ENCODE results near the gene MYLK.

Gene MYLK

GRCh38 chr3:123877965-123878364 lies 6.2 kb downstream of the MYLK start:
- no peaks in the 10 kb centered on the region for H3K79me2 ChIP-seq (ENCODE audit: insufficient read depth, low read length)
- no peak overlapping the region for H3K4me3 ChIP-seq (ENCODE audit: low read depth, low read length, poor library complexity, severe bottlenecking)
- no peaks in the 10 kb centered on the region for H3F3A ChIP-seq (ENCODE audit: insufficient read depth, low read length)
- no peak overlapping the region for H3K9ac ChIP-seq (ENCODE audit: low read length)
- H3K4me1 ChIP-seq (ENCODE audit: insufficient read depth, low read length, severe bottlenecking) = peaks cover 12% of the 10 kb centered on the region
- no peaks in the 10 kb centered on the region for H4K20me1 ChIP-seq (ENCODE audit: insufficient read depth, low read length)
- H3K27ac ChIP-seq (ENCODE audit: low read depth, low read length, poor library complexity, severe bottlenecking) = no peak overlapping the region
- H3K27me3 ChIP-seq (ENCODE audit: insufficient read depth, low read length) = no peaks in the 10 kb centered on the region
- no peaks in the 10 kb centered on the region for H3K9me2 ChIP-seq (ENCODE audit: low read depth, low read length)
- no peak overlapping the region for H3K4me2 ChIP-seq (ENCODE audit: low read length)
- no peaks in the 10 kb centered on the region for H3K36me3 ChIP-seq (ENCODE audit: insufficient read depth, low read length)
- TF ChIP-seq EZH2 (IDR thresholded peaks at IDR 0.05; ENCODE audit: borderline replicate concordance, low read length) = no peak
- no peak for TF ChIP-seq CTCF (IDR thresholded peaks at IDR 0.05; ENCODE audit: low read length)
- no peaks in the 10 kb centered on the region for H3K9me3 ChIP-seq (ENCODE audit: low read length)
- no peak overlapping the region for H2AFZ ChIP-seq (ENCODE audit: low read length)

- Histone ChIP-seq H3K4me3 (ENCODE audit: low read depth, low read length, poor library complexity, severe bottlenecking) (no peak overlapping the region), H3K79me2 (ENCODE audit: insufficient read depth, low read length) (no peaks in the 10 kb centered on the region), H2AFZ (ENCODE audit: low read length) (no peak overlapping the region), H3K27ac (ENCODE audit: low read depth, low read length, poor library complexity, severe bottlenecking) (no peak overlapping the region), H3K9ac (ENCODE audit: low read length) (no peak overlapping the region), H4K20me1 (ENCODE audit: insufficient read depth, low read length) (no peaks in the 10 kb centered on the region), H3K4me2 (ENCODE audit: low read length) (no peak overlapping the region), H3F3A (ENCODE audit: insufficient read depth, low read length) (no peaks in the 10 kb centered on the region), H3K4me1 (ENCODE audit: insufficient read depth, low read length, severe bottlenecking) (peaks cover 7% of the 10 kb centered on the region), H3K9me2 (ENCODE audit: low read depth, low read length) (no peaks in the 10 kb centered on the region), H3K27me3 (ENCODE audit: insufficient read depth, low read length) (no peaks in the 10 kb centered on the region), H3K9me3 (ENCODE audit: low read length) (no peaks in the 10 kb centered on the region), H3K36me3 (ENCODE audit: insufficient read depth, low read length) (no peaks in the 10 kb centered on the region)
- TF ChIP-seq EZH2 (IDR thresholded peaks at IDR 0.05; ENCODE audit: borderline replicate concordance, low read length) (no peak), CTCF (IDR thresholded peaks at IDR 0.05; ENCODE audit: low read length) (no peak)
Observed at GRCh38 chr3:123877466-123877865, 6.7 kb downstream of the MYLK start.

- Histone ChIP-seq H2AFZ (ENCODE audit: low read length) (no peak overlapping the region), H3K79me2 (ENCODE audit: insufficient read depth, low read length) (no peaks in the 10 kb centered on the region), H3K27ac (ENCODE audit: low read depth, low read length, poor library complexity, severe bottlenecking) (no peak overlapping the region), H3F3A (ENCODE audit: insufficient read depth, low read length) (no peaks in the 10 kb centered on the region), H3K9me3 (ENCODE audit: low read length) (no peaks in the 10 kb centered on the region), H4K20me1 (ENCODE audit: insufficient read depth, low read length) (no peaks in the 10 kb centered on the region), H3K4me2 (ENCODE audit: low read length) (no peak overlapping the region), H3K4me1 (ENCODE audit: insufficient read depth, low read length, severe bottlenecking) (peaks cover 1% of the 10 kb centered on the region), H3K36me3 (ENCODE audit: insufficient read depth, low read length) (no peaks in the 10 kb centered on the region), H3K27me3 (ENCODE audit: insufficient read depth, low read length) (no peaks in the 10 kb centered on the region), H3K9me2 (ENCODE audit: low read depth, low read length) (no peaks in the 10 kb centered on the region), H3K4me3 (ENCODE audit: low read depth, low read length, poor library complexity, severe bottlenecking) (no peak overlapping the region), H3K9ac (ENCODE audit: low read length) (no peak overlapping the region)
- TF ChIP-seq EZH2 (IDR thresholded peaks at IDR 0.05; ENCODE audit: borderline replicate concordance, low read length) (no peak), CTCF (IDR thresholded peaks at IDR 0.05; ENCODE audit: low read length) (peak; percentile 59)
Observed at GRCh38 chr3:123876858-123877257, 7.3 kb downstream of the MYLK start.

Data from OCI-LY1 (cell line).